Measurements from ENCODE around the gene NR2E1.

Gene NR2E1

GRCh38 chr6:108130262-108130661 is 35.6 kb upstream of the NR2E1 start:
- no peak for DNase-seq (ENCODE audit: low read depth)
- no peak overlapping the region for H3K4me3 ChIP-seq (ENCODE audit: low read length)
- no peak for TF ChIP-seq CTCF (IDR thresholded peaks at IDR 0.05; ENCODE audit: insufficient read depth, low read depth, low read length, missing control alignments)

- DNase-seq (ENCODE audit: low read depth): no peak
- no peak for TF ChIP-seq CTCF (IDR thresholded peaks at IDR 0.05; ENCODE audit: insufficient read depth, low read depth, low read length, missing control alignments)
- H3K4me3 ChIP-seq (ENCODE audit: low read length): no peak overlapping the region
Observed at GRCh38 chr6:108132863-108133262, 33.0 kb upstream of the NR2E1 start.

GRCh38 chr6:108133594-108134179 is 32.1 kb upstream of the NR2E1 start:
- peak; percentile 85 for DNase-seq (ENCODE audit: low read depth)
- TF ChIP-seq CTCF (IDR thresholded peaks at IDR 0.05; ENCODE audit: insufficient read depth, low read depth, low read length, missing control alignments): no peak
- peak overlapping the region; percentile 38 for H3K4me3 ChIP-seq (ENCODE audit: low read length)

GRCh38 chr6:108134213-108134970 is 31.4 kb upstream of the NR2E1 start:
- TF ChIP-seq CTCF (IDR thresholded peaks at IDR 0.05; ENCODE audit: insufficient read depth, low read depth, low read length, missing control alignments): no peak
- H3K4me3 ChIP-seq (ENCODE audit: low read length): peak overlapping the region; percentile 38

GRCh38 chr6:108142240-108142639 is 23.6 kb upstream of the NR2E1 start:
- no peak overlapping the region for H3K4me3 ChIP-seq (ENCODE audit: low read length)
- TF ChIP-seq CTCF (IDR thresholded peaks at IDR 0.05; ENCODE audit: insufficient read depth, low read depth, low read length, missing control alignments): no peak

More at GRCh38 chr6:108134213-108134970, 31.4 kb upstream of the NR2E1 start:
- DNase-seq (ENCODE audit: low read depth): no peak

GRCh38 chr6:108145639-108146038 is 20.2 kb upstream of the NR2E1 start:
- no peak for TF ChIP-seq CTCF (IDR thresholded peaks at IDR 0.05; ENCODE audit: insufficient read depth, low read depth, low read length, missing control alignments)
- no peak for DNase-seq (ENCODE audit: low read depth)
- H3K4me3 ChIP-seq (ENCODE audit: low read length): no peak overlapping the region

More at GRCh38 chr6:108142240-108142639, 23.6 kb upstream of the NR2E1 start:
- no peak for DNase-seq (ENCODE audit: low read depth)

All from epithelial cell of esophagus (primary cell).